H4 (cell line): ENCODE data around the gene CBARP. TPM values are rescaled to one million over a fixed set of nuclear protein-coding genes. Genes with fewer than 3 reads are reported as not detected.
"Not testable (repeated sequence)": the region's sequence is repeated elsewhere in the genome, so short reads cannot be mapped to it uniquely, and the experiment has no call there.

Experiments
- DNase-seq: peaks from one replicate; pipeline ENCODE4 v3.0.0-alpha.2; 2015; ENCODE audit warnings: low spot score
- total RNA-seq: library from RNA; depleted of rRNA; stranded (reverse); fragments of >200 nt; shearing (Covaris generic); gene quantifications from 2 replicates; pipeline ENCODE4 v1.2.3, GENCODE V29; 2014

CBARP gene
- total RNA-seq, 1 experiment from 2014 or later = 0.37 TPM

GRCh38 chr19:1252821-1253513, 15.2 kb upstream of the CBARP start:
- peak; percentile 96 for DNase-seq

- DNase-seq = peak; percentile 86
Observed at GRCh38 chr19:1252221-1252820, 14.5 kb upstream of the CBARP start.

- DNase-seq = peak; percentile 51
Observed at GRCh38 chr19:1251330-1252220, 13.8 kb upstream of the CBARP start.

- DNase-seq = peak; percentile 71
Observed at GRCh38 chr19:1250437-1251260, 12.8 kb upstream of the CBARP start.

GRCh38 chr19:1249990-1250436, 12.2 kb upstream of the CBARP start:
- DNase-seq = no peak

GRCh38 chr19:1249298-1249989, 11.6 kb upstream of the CBARP start:
- DNase-seq = peak; percentile 90

GRCh38 chr19:1248786-1249297, 11.0 kb upstream of the CBARP start:
- peak; percentile 77 for DNase-seq

GRCh38 chr19:1248139-1248785, 10.5 kb upstream of the CBARP start, which contains the start of gene MIDN:
MIDN (plus strand) TSS chr19:1248583; CDS start chr19:1250297, 1,714 bp downstream.
- peak; percentile 51 for DNase-seq

- DNase-seq = no peak
Observed at GRCh38 chr19:1247748-1248138, 9.9 kb upstream of the CBARP start.

- not testable (repeated sequence) for DNase-seq
Observed at GRCh38 chr19:1246265-1247087, 8.7 kb upstream of the CBARP start.

GRCh38 chr19:1245494-1246264, 7.9 kb upstream of the CBARP start:
- no peak for DNase-seq

- DNase-seq = no peak
Observed at GRCh38 chr19:1244693-1245451, 7.1 kb upstream of the CBARP start.

- DNase-seq = peak; percentile 76
Observed at GRCh38 chr19:1243768-1244692, 6.2 kb upstream of the CBARP start.

GRCh38 chr19:1241417-1242095, 3.8 kb upstream of the CBARP start, which contains the start of gene ATP5F1D:
ATP5F1D (plus strand) TSS chr19:1241751; CDS start chr19:1241851, 100 bp downstream.
- DNase-seq = peak; percentile 95

GRCh38 chr19:1240925-1241324, 3.1 kb upstream of the CBARP start:
- no peak for DNase-seq
